Measurements from ENCODE around the gene FUBP3. TPM values are rescaled to one million over a fixed set of nuclear protein-coding genes. Genes with fewer than 3 reads are reported as not detected.

FUBP3 gene
- polyA plus RNA-seq, 2 of the 4 experiments (the other 2 are of a cell fraction), result 43.5 to 67.7 TPM

DNA sequence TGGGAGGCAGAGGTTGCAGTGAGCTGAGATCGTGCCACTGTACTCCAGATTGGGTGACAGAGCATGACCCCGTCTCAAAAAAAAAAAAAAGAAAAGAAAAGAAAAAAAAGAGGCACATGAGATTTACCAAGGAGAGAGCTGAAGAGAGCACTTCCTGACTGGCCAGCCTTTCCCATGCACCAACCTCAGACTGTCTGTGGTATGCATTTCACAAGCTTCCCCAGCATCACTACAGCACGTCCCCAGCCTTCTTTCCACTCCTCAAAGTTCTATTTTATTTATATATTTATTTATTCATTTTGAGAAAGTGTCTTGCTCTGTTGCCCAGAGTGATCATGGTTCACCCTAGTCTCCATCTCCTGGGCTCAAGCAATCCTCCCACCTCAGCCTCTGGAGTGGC lies 13.6 kb upstream of the FUBP3 start:
- Histone ChIP-seq H3K4me2 (no peak overlapping the region), H3K27ac (no peak overlapping the region), H3K4me3 (no peak overlapping the region), H3K9me3 (no peaks in the 10 kb centered on the region), H3K4me1 (no peaks in the 10 kb centered on the region)
- ATAC-seq, result no peak
- no peak for FAIRE-seq
- no peak for DNase-seq (ENCODE audit: low read depth in 1 of 2, low spot score in 1 of 2)
- WGBS (ENCODE audit: missing lambda C conversion rate), result 53% methylated on average over 3 of the region's 3 CpGs
- CTCF ChIA-PET, result interaction anchor here (0.8 to 1.4 kb wide), 4 partner anchors 9 to 135 kb away, joined by 3 to 4 read pairs (median 3); no protein-coding TSS in a partner anchor
- no peak for TF ChIP-seq SREBF2 (IDR thresholded peaks at IDR 0.05)
- no peak for TF ChIP-seq HOXB13 (CRISPR knock-in tag; IDR thresholded peaks at IDR 0.05; ENCODE audit: low read depth)
- no peak for TF ChIP-seq ZNF302 (CRISPR knock-in tag; IDR thresholded peaks at IDR 0.05)
- TF ChIP-seq HEYL (CRISPR knock-in tag; IDR thresholded peaks at IDR 0.05), result no peak
- no peak for TF ChIP-seq CHD4 (IDR thresholded peaks at IDR 0.05; ENCODE audit: borderline replicate concordance)
- TF ChIP-seq, protein P1, sequence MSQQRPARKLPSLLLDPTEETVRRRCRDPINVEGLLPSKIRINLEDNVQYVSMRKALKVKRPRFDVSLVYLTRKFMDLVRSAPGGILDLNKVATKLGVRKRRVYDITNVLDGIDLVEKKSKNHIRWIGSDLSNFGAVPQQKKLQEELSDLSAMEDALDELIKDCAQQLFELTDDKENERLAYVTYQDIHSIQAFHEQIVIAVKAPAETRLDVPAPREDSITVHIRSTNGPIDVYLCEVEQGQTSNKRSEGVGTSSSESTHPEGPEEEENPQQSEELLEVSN (IDR thresholded peaks at IDR 0.05; ENCODE audit: borderline replicate concordance, low read depth), result no peak
- no peak for TF ChIP-seq JUN (IDR thresholded peaks at IDR 0.05)
- TF ChIP-seq NR3C1 (IDR thresholded peaks at IDR 0.05), result no peak
- no peak for TF ChIP-seq EHMT2 (IDR thresholded peaks at IDR 0.05; ENCODE audit: low read depth)
- TF ChIP-seq ZSCAN20 (CRISPR knock-in tag; IDR thresholded peaks at IDR 0.05), result no peak
- TF ChIP-seq ESRRA (IDR thresholded peaks at IDR 0.05; ENCODE audit: borderline replicate concordance, low read length), result no peak
- TF ChIP-seq, protein P2, sequence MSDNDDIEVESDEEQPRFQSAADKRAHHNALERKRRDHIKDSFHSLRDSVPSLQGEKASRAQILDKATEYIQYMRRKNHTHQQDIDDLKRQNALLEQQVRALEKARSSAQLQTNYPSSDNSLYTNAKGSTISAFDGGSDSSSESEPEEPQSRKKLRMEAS (IDR thresholded peaks at IDR 0.05), result no peak
- TF ChIP-seq KDM5A (IDR thresholded peaks at IDR 0.05), result no peak
- no peak for TF ChIP-seq PHF8 (IDR thresholded peaks at IDR 0.05; ENCODE audit: borderline replicate concordance, low read depth)
- TF ChIP-seq NFE2L2 (conservative IDR thresholded peaks at IDR 0.05; ENCODE audit: low read length), result no peak
- no peak for TF ChIP-seq MAFK (IDR thresholded peaks at IDR 0.05; ENCODE audit: partially characterized antibody)
- TF ChIP-seq RARB (CRISPR knock-in tag; IDR thresholded peaks at IDR 0.05), result no peak
- TF ChIP-seq, protein P3, sequence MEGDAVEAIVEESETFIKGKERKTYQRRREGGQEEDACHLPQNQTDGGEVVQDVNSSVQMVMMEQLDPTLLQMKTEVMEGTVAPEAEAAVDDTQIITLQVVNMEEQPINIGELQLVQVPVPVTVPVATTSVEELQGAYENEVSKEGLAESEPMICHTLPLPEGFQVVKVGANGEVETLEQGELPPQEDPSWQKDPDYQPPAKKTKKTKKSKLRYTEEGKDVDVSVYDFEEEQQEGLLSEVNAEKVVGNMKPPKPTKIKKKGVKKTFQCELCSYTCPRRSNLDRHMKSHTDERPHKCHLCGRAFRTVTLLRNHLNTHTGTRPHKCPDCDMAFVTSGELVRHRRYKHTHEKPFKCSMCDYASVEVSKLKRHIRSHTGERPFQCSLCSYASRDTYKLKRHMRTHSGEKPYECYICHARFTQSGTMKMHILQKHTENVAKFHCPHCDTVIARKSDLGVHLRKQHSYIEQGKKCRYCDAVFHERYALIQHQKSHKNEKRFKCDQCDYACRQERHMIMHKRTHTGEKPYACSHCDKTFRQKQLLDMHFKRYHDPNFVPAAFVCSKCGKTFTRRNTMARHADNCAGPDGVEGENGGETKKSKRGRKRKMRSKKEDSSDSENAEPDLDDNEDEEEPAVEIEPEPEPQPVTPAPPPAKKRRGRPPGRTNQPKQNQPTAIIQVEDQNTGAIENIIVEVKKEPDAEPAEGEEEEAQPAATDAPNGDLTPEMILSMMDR (IDR thresholded peaks at IDR 0.05), result no peak
- TF ChIP-seq POLR2AphosphoS2 (conservative IDR thresholded peaks at IDR 0.05; ENCODE audit: low read length), result no peak
- POLR2A ChIA-PET, result no interaction called here

DNA sequence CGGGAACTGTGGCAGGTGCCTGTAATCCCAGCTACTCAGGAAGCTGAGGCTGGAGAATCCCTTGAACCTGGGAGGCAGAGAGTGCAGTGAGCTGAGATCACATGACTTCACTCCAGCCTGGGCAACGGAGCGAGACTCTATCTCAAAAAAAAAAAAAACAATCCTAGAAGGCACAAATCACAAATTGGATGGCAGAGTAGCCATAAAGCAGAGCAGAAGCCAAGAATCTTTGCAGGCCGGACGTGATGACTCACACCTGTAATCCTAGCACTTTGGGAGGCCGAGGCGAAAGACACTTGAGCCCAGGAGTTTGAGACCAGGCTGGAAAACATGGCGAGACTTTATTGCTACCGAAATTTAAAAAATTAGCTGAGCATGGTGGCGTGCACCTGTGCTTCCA lies 9.2 kb upstream of the FUBP3 start:
- no peak for ATAC-seq
- WGBS (ENCODE audit: missing lambda C conversion rate), result 49% methylated on average over 10 of the region's 10 CpGs
- no peaks in the 10 kb centered on the region for H3K4me1 ChIP-seq
- no peak for FAIRE-seq
- no peak overlapping the region for H3K27ac ChIP-seq
- no peaks in the 10 kb centered on the region for H3K9me3 ChIP-seq
- no peak for DNase-seq (ENCODE audit: low read depth in 1 of 2, low spot score in 1 of 2)
- ChIA-PET CTCF (interaction anchor here (0.6 to 1.4 kb wide), 3 partner anchors 8 to 56 kb away, joined by 3 read pairs; no protein-coding TSS in a partner anchor), POLR2A (no interaction called here)
- no peak overlapping the region for H3K4me3 ChIP-seq
- TF ChIP-seq CBX8 (IDR thresholded peaks at IDR 0.05) (no peak), ZC3H11A (IDR thresholded peaks at IDR 0.05) (no peak), ESRRA (IDR thresholded peaks at IDR 0.05; ENCODE audit: borderline replicate concordance, low read length) (no peak), EHMT2 (IDR thresholded peaks at IDR 0.05; ENCODE audit: low read depth) (no peak), FOSL2 (IDR thresholded peaks at IDR 0.05) (no peak), FOSL2 (CRISPR knock-in tag; IDR thresholded peaks at IDR 0.05) (peak; percentile 26; the same call in 1 of the 2 replicates), HEYL (CRISPR knock-in tag; IDR thresholded peaks at IDR 0.05) (no peak)
- H3K4me2 ChIP-seq, result no peak overlapping the region

DNA sequence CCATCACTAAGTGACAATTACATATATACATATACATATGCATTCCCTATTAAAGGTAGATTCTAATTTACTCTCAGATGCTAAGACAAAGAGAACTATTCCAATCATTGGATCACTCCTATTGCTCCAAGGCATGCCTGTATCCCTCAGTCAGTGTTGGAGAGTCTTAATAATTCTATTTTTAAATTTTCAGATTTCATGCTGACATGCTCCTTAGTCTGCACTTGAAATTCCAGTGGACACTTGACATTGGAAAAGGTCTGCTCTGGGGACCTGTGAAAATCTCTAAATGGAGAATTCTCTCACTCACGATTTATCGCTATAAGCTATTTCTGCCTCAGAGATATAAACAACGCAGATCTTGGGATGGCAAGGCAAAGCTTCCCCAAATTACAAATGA lies 3.9 kb upstream of the FUBP3 start:
- ATAC-seq (no peak), DNase-seq (ENCODE audit: low read depth in 1 of 2, low spot score in 1 of 2) (no peak), FAIRE-seq (no peak)
- WGBS (ENCODE audit: missing lambda C conversion rate), result 57% methylated on average over 3 of the region's 3 CpGs
- peaks cover 7% of the 10 kb centered on the region for H3K4me1 ChIP-seq
- H3K4me3 ChIP-seq, result no peak overlapping the region
- ChIA-PET POLR2A (interaction anchor here (0.7 kb wide), 1 partner anchor 93 kb away, joined by 3 read pairs; no protein-coding TSS in a partner anchor), CTCF (interaction anchor here (0.9 to 1.2 kb wide), 3 partner anchors 10 to 114 kb away, joined by 3 read pairs; no protein-coding TSS in a partner anchor)
- no peaks in the 10 kb centered on the region for H3K9me3 ChIP-seq
- no peak overlapping the region for H3K4me2 ChIP-seq
- no peak overlapping the region for H3K27ac ChIP-seq
- TF ChIP-seq NFE2L2 (conservative IDR thresholded peaks at IDR 0.05; ENCODE audit: low read length) (no peak), HEYL (CRISPR knock-in tag; IDR thresholded peaks at IDR 0.05) (no peak), POLR2A (IDR thresholded peaks at IDR 0.05; ENCODE audit: low read length) (no peak), TP53 (CRISPR knock-in tag; IDR thresholded peaks at IDR 0.05) (no peak), FOXS1 (CRISPR knock-in tag; IDR thresholded peaks at IDR 0.05) (no peak), FOSL2 (IDR thresholded peaks at IDR 0.05) (no peak), FOSL2 (CRISPR knock-in tag; IDR thresholded peaks at IDR 0.05) (no peak), NPAS2 (CRISPR knock-in tag; IDR thresholded peaks at IDR 0.05; ENCODE audit: borderline replicate concordance) (no peak), ZC3H11A (IDR thresholded peaks at IDR 0.05) (no peak), ZSCAN20 (CRISPR knock-in tag; IDR thresholded peaks at IDR 0.05) (no peak), HOXB13 (CRISPR knock-in tag; IDR thresholded peaks at IDR 0.05; ENCODE audit: low read depth) (no peak), EHMT2 (IDR thresholded peaks at IDR 0.05; ENCODE audit: low read depth) (no peak)
- TF ChIP-seq, protein P3 (IDR thresholded peaks at IDR 0.05), result no peak

All from A549 (cell line).